Stimulated activated CD8-positive, alpha-beta memory T cell treated with anti-CD3 and anti-CD28 coated beads, Interleukin-7, amount 100 ng/mL, for 1 hour (primary cell): ENCODE results near the gene FRMD7.

Source experiments
- DNase-seq, 2 donors: peaks; one replicate each; pipeline ENCODE4 v3.0.0-alpha.2; 2020; ENCODE audit warnings: low read depth in 2 of 2

FRMD7 gene

DNA sequence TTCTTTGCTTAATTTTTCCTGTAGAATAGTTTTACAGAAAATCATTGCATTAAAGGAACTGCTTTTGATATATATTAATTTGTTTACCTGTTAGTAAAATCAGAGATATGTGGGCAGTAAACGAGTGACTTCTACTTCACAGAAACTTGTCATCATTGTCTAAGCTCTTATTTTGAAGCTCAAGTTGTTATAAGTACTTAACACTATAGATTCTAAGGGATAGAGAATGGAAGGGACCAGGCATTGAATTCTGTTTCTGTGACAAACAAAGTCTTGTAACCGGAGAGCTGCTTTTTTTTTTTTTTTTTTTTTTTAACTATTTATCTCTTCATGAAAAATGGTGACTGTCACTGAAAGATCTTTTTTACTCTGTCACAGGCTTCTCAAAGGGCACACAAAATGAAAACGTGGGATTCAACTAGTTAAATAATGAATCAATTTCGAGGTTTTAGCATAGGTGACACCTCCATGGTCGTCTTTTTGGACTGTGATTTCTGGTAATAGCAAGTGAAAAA, 90.3 kb downstream of the FRMD7 start:
- no peak for DNase-seq

DNA sequence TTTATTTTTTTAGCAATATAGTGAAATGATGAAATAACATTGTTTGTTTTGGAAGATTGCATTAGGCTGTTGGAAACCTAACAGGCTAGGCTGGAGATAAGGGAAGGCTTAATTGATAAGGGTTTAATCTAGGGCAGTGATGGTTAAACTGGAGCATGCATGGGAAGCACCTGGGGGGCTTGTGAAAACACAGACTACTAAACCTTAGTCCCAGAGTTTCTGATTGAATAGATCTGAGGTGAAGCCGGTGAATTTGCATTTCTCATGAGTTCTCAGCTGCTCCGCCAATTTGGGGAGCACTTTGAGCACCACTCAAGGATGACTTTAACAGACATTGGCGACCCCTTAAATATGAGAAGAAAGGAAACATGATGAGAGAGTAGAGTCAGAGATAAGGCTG, 93.2 kb downstream of the FRMD7 start:
- DNase-seq: no peak

DNA sequence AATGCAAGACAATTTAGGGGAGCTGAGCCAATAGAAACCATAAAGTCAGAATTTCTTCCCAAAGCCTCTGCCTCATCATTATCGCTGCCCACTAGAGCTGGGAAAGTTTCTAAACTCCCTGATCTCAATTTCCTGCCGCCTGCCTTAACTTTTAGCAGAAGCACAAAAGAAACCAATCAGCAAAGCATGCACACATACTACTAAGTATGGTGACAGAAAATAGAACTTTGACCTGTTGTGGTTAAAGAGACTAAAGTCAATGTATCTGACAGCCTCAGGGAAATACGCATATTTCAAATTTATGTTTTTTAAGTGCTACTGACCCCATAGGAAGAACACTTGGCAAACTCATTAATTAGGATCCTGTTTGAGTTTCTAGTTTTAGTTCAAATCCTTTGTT, 94.7 kb downstream of the FRMD7 start:
- no peak for DNase-seq

DNA sequence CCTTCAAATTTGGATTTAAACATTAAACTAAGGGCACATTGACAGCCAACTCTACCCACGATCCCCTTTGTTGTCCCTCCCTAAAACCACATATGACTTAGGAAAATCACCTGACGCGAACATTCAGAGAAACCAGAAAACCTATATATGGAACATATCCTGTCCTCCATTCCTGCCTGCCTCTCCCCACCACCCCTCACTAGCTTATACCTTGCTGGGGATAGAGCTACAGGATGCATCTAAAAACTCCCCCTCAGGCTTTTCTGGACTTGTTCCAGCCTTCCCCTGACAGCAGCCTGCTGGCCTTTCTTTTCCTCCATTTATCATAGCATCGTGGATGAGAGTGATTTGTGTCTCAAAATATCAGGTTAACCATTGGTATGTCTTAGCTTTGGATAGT, 96.0 kb downstream of the FRMD7 start:
- DNase-seq: no peak

DNA sequence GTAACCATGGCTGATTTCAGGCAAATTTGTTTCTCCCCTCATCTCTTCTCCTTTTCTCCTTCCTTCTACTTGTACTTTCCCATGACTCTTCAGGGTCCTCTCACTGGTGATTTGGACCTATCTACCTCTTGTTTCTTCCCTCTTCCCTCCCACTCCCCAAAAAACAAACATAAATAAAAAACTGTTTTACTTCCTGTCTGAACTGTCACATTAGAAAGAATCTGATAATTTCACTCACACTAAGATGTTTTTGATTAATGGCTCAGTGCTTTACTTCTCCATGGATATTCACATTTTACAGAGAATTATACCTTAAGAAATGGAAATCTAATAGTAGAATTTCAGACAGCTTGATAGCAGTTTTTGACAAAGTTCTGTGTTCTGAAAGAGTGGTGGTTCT, 97.6 kb downstream of the FRMD7 start:
- DNase-seq: no peak
